HepG2 (cell line): ENCODE measurements around the gene AUTS2. TPM values are rescaled to one million over a fixed set of nuclear protein-coding genes. Genes with fewer than 3 reads are reported as not detected.

Experiments used
- ATAC-seq: fragments of 200-7000 bp; cut with Tn5 transposase; 3 replicates; pipeline ENCODE4 v1.9.1; 2020; ENCODE audit warnings: mild to moderate bottlenecking, moderate library complexity
- BruUV-seq: library from RNA; stranded (reverse); fragments of 400-500 nt; replicated peaks from 2 replicates; lab custom pipeline; 2021; lab: Mats Ljungman, UMichigan
- CTCF ChIA-PET: fragments of 300-600 bp; formaldehyde crosslinking; extraction: SDS; loops from one replicate; lab custom pipeline; 2021; ENCODE audit warnings: low total read pairs, inconsistent platforms, low intra/inter-chr PET ratio; lab: Yijun Ruan, JAX
- POLR2A ChIA-PET: fragments of 350-600 bp; sonication (Branson Sonifier 250); formaldehyde crosslinking; loops from one replicate; lab custom pipeline; 2020; ENCODE audit warnings: antibody characterized with exemption, inconsistent platforms; lab: Yijun Ruan, JAX
- DNase-seq: peaks from one replicate; pipeline ENCODE4 v3.0.0-alpha.2; 2015; ENCODE audit warnings: low spot score
- FAIRE-seq: peaks from 3 replicates; lab custom pipeline; 2011; peaks lifted over from hg19 to GRCh38; lab: Jason Lieb, UNC
- H2AFZ ChIP-seq: one replicate; pipeline ENCODE4 v1.6.1; 2011; ENCODE audit warnings: low read length, inconsistent platforms
- H3K27ac ChIP-seq: fragments of 300-600 bp; 3 replicates; pipeline ENCODE4 v1.8.0; 2011; ENCODE audit warnings: mixed run types, mild to moderate bottlenecking, mixed read lengths, low read length, inconsistent platforms; ENCODE audit not compliant: insufficient read depth; ENCODE audit errors: extremely low read length
- H3K27me3 ChIP-seq, 2 experiments: fragments of 200-600 bp in 1 of 2; 2 replicates in 1 of 2; 3 replicates in 1 of 2; pipeline versions ENCODE4 v1.6.0 to v1.8.0; 2011; ENCODE audit warnings: low read length in 2 of 2, mild to moderate bottlenecking in 2 of 2, moderate library complexity in 2 of 2, inconsistent platforms in 1 of 2; ENCODE audit not compliant: insufficient read depth in 2 of 2, control insufficient read depth in 1 of 2
- H3K36me3 ChIP-seq, 2 experiments: fragments of 200-600 bp in 1 of 2; replicated peaks in 1 of 2; 2 replicates in 1 of 2; 3 replicates in 1 of 2; pipeline versions ENCODE4 v1.5.1 to v1.8.0; 2011; ENCODE audit warnings: low read length in 2 of 2, inconsistent platforms in 1 of 2; ENCODE audit not compliant: insufficient read depth in 2 of 2, control insufficient read depth in 1 of 2
- H3K4me1 ChIP-seq: 2 replicates; pipeline ENCODE4 v1.5.1; 2012; ENCODE audit warnings: low read length, inconsistent platforms; ENCODE audit not compliant: insufficient read depth
- H3K4me2 ChIP-seq: 2 replicates; pipeline ENCODE4 v1.6.0; 2011; ENCODE audit warnings: low read depth, low read length, inconsistent platforms
- H3K4me3 ChIP-seq, 3 experiments: fragments of 200-600 bp in 1 of 3; sonication (generic), shearing (Covaris generic) in 1 of 3; replicated peaks in 1 of 3; 2 replicates each; pipeline ENCODE4 v1.5.1; 2011 to 2016; ENCODE audit warnings: low read length in 3 of 3, inconsistent platforms in 2 of 3, low read depth in 2 of 3, mild to moderate bottlenecking in 2 of 3, control low read depth in 1 of 3, mixed read lengths in 1 of 3; ENCODE audit not compliant: insufficient read depth in 1 of 3
- H3K79me2 ChIP-seq: one replicate; pipeline ENCODE4 v1.6.1; 2011; ENCODE audit warnings: low read length, inconsistent platforms; ENCODE audit not compliant: insufficient read depth
- H3K9ac ChIP-seq: 2 replicates; pipeline ENCODE4 v1.6.0; 2011; ENCODE audit warnings: mild to moderate bottlenecking, low read depth, low read length, inconsistent platforms; ENCODE audit not compliant: insufficient read depth
- H3K9me3 ChIP-seq: 2 replicates; pipeline ENCODE4 v1.5.1; 2012; ENCODE audit warnings: mild to moderate bottlenecking, low read length
- H4K20me1 ChIP-seq: 2 replicates; pipeline ENCODE4 v1.6.0; 2011; ENCODE audit warnings: inconsistent platforms, mild to moderate bottlenecking, low read length, moderate library complexity; ENCODE audit not compliant: insufficient read depth
- ARNT2 ChIP-seq: sonication (generic); formaldehyde crosslinking; IDR thresholded peaks from 2 replicates; pipeline ENCODE4 v1.8.0; 2022; ENCODE audit warnings: mild to moderate bottlenecking, low read depth, missing genetic modification reagents, moderate library complexity
- KLF12 ChIP-seq: sonication (generic); formaldehyde crosslinking; IDR thresholded peaks from 2 replicates; pipeline ENCODE4 v1.4.0; 2020; ENCODE audit warnings: missing genetic modification reagents, borderline replicate concordance
- KLF9 ChIP-seq: IDR thresholded peaks from 2 replicates; pipeline ENCODE4 v1.6.1; 2016; ENCODE audit warnings: low read depth
- NR3C1 ChIP-seq: sonication (generic); formaldehyde crosslinking; IDR thresholded peaks from 2 replicates; pipeline ENCODE4 v1.4.0; 2020; ENCODE audit warnings: missing genetic modification reagents
- ZFYVE20 ChIP-seq: sonication (generic); formaldehyde crosslinking; IDR thresholded peaks from 2 replicates; pipeline ENCODE4 v1.8.0; 2023; ENCODE audit warnings: low read depth, mild to moderate bottlenecking, moderate library complexity, missing genetic modification reagents, borderline replicate concordance
- ZNF691 ChIP-seq: sonication (generic); formaldehyde crosslinking; IDR thresholded peaks from 2 replicates; pipeline ENCODE4 v1.4.0; 2020; ENCODE audit warnings: missing genetic modification reagents, low read depth, mild to moderate bottlenecking, borderline replicate concordance
- WGBS: methylation state at CpG from one replicate; pipeline ENCODE4 v1.1.6; 2017; ENCODE audit warnings: low lambda C conversion rate; 5-methylcytosine and 5-hydroxymethylcytosine counted together
- in situ Hi-C: cut with HindIII; loops from 2 replicates; pipeline ENCODE4 v1.10.0; 2017; ENCODE audit warnings: low pct_unique_long_range_greater_than_20kb; ENCODE audit not compliant: extremely low pct_ligation_motif_present
- intact Hi-C: fragments of 100-400 bp; cut with micrococcal nuclease; formaldehyde crosslinking; loops from one replicate; pipeline ENCODE4 v1.10.0; 2022; ENCODE audit not compliant: unreplicated experiment
- polyA plus RNA-seq, 8 experiments: library from polyadenylated mRNA; depleted of rRNA in 3 of 8; stranded (reverse) in 7 of 8; unstranded in 1 of 8; fragments of >200 nt; fragmentation: Illumina TruSeq in 4 of 8; extraction: Trizol in 4 of 8; gene quantifications; 2 replicates each; pipeline versions ENCODE4 v1.2.1 to v1.2.3, GENCODE V29; 2011 to 2016; ENCODE audit warnings: low read depth in 4 of 8, missing spikeins in 1 of 8, mixed read lengths in 1 of 8; ENCODE audit not compliant: insufficient read depth in 1 of 8
- total RNA-seq, 5 experiments: library from RNA; depleted of rRNA; stranded (reverse); fragments of >200 nt; fragmentation: Illumina TruSeq; extraction: Trizol; gene quantifications; 2 replicates each; pipeline ENCODE4 v1.2.3, GENCODE V29; 2016; ENCODE audit warnings: low read depth in 1 of 5

The AUTS2 gene
- total and polyA plus RNA-seq, 2 of the 13 experiments (the other 11 are each of a cell fraction or from before 2014, with no cell fraction given), result 0.38 TPM; not detected in 1

DNA sequence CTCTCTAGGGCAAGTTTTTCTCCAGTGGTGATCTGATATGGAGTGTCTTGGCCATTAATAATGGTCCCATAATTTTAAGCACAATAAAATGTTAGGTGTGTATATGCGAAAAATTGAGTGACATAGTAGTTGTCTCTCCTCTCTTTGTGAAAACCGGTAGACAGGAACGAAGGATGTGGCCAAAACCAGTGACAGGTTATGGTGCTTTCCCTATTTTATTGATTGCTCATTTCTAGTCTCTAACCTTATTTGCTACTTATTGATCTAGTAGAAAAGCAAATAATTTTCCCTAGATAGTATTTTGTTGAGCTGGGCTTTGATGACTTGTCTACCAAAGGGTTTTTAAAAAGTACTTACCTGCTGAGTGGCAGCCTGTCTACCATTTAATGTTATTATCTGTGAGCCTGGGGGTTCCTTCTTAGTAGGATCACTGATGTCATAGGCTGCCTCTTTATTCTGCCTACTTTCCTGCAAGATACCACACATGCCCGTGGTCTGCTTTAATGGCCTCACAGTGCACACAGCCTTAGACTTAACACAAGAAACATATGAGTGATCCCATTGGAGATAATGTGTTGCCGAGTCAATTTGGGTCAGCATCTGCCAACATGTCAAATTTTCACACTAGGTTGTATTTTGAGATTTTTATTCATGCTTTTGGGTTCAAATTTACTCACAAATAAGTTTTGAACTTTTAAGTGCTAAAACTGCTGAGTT is 100.0 kb downstream of the AUTS2 start (continued):
- TF ChIP-seq ZNF691 (CRISPR knock-in tag) (no peak), NR3C1 (CRISPR knock-in tag) (no peak), KLF12 (no peak)

GRCh38 chr7:69699931-69700330 is 101.7 kb downstream of the AUTS2 start:
- H3K27ac ChIP-seq, result no peak overlapping the region
- no peak for DNase-seq
- no peaks in the 10 kb centered on the region for H3K4me1 ChIP-seq
- H3K36me3 ChIP-seq, result no peaks in the 10 kb centered on the region
- intact Hi-C loops (no loop called here), in situ Hi-C loops (no loop called here)
- H3K4me2 ChIP-seq, result no peak overlapping the region
- POLR2A ChIA-PET, result no interaction called here
- H3K4me3 ChIP-seq, result no peak overlapping the region
- CTCF ChIA-PET, result no interaction called here
- no peaks in the 10 kb centered on the region for H3K79me2 ChIP-seq
- no peak overlapping the region for H2AFZ ChIP-seq
- TF ChIP-seq KLF9 (CRISPR knock-in tag), result no peak
- no peak for TF ChIP-seq ZFYVE20 (CRISPR knock-in tag)
- no peak for TF ChIP-seq ARNT2 (CRISPR knock-in tag)
- no peak overlapping the region for H3K9ac ChIP-seq
- FAIRE-seq, result no peak
- H3K9me3 ChIP-seq, result no peaks in the 10 kb centered on the region
- no peaks in the 10 kb centered on the region for H3K27me3 ChIP-seq
- no peak for ATAC-seq
- no peaks in the 10 kb centered on the region for H4K20me1 ChIP-seq
- no TSS peak for BruUV-seq
- WGBS, result 25% methylated on average over 2 of the region's 2 CpGs
